ENCODE data around the gene CPXM2. TPM values are rescaled to one million over a fixed set of nuclear protein-coding genes. Genes with fewer than 3 reads are reported as not detected.
"Not testable (repeated sequence)": the region's sequence is repeated elsewhere in the genome, so short reads cannot be mapped to it uniquely, and the experiment has no call there.

CPXM2 gene
- total RNA-seq, 4 donors from 2014 or later = 2.1 to 48.2 (median 17.8) TPM

DNA sequence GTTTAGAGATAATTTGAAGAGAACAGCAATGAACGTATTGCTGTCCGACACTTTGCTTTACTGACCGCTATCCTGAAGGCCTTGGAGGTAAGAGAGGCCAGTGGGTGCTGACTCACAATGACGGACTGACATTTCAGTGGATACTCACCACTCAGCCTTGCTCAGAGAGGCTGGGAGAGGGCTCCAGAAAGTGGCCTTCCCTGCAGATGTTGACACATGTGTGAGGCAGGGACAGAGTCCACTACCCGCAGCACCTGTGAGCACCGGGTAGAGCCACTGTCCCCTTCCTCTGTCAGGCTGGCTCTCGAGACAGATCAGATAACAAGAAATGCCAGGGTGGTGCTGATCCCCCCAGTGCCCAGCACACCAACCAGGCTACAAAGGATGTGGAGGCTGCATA, 150.5 kb downstream of the CPXM2 start:
- H3K4me1 ChIP-seq = no peaks in the 10 kb centered on the region
- DNase-seq = no peak
- no peak overlapping the region for H3K4me3 ChIP-seq
- TF ChIP-seq, protein P1, sequence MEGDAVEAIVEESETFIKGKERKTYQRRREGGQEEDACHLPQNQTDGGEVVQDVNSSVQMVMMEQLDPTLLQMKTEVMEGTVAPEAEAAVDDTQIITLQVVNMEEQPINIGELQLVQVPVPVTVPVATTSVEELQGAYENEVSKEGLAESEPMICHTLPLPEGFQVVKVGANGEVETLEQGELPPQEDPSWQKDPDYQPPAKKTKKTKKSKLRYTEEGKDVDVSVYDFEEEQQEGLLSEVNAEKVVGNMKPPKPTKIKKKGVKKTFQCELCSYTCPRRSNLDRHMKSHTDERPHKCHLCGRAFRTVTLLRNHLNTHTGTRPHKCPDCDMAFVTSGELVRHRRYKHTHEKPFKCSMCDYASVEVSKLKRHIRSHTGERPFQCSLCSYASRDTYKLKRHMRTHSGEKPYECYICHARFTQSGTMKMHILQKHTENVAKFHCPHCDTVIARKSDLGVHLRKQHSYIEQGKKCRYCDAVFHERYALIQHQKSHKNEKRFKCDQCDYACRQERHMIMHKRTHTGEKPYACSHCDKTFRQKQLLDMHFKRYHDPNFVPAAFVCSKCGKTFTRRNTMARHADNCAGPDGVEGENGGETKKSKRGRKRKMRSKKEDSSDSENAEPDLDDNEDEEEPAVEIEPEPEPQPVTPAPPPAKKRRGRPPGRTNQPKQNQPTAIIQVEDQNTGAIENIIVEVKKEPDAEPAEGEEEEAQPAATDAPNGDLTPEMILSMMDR (IDR thresholded peaks at IDR 0.05) = no peak
- TF ChIP-seq POLR2A (IDR thresholded peaks at IDR 0.05) = no peak
- intact Hi-C loops (cut with DNase I; ENCODE audit: low total_unique reads) = no loop called here
- no peak overlapping the region for H3K27ac ChIP-seq
- H3K9me3 ChIP-seq = no peaks in the 10 kb centered on the region
- no peaks in the 10 kb centered on the region for H3K27me3 ChIP-seq
- H3K36me3 ChIP-seq = no peaks in the 10 kb centered on the region

DNA sequence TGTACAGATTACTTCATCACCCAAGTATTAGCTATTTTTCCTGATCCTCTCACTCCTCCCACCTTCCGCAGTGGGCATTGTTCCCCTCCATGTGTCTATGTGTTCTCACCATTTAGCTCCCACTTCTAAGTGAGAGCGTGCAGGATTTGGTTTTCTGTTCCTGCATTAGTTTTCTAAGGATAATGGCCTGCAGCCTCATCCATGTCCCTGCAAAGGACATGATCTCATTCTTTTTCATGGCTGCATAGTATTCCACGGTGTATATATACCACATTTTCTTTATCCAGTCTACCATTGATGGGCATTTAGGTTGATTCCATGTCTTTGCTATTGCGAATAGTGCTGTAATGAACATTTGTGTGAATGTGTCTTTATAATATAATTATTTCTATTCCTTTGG, 154.7 kb downstream of the CPXM2 start:
- intact Hi-C loops (cut with DNase I; ENCODE audit: low total_unique reads); H3K9me3 ChIP-seq; H3K27me3 ChIP-seq; H3K36me3 ChIP-seq; DNase-seq; H3K27ac ChIP-seq; H3K4me3 ChIP-seq; H3K4me1 ChIP-seq: not testable (repeated sequence)

GRCh38 chr10:123729523-123729922, 162.1 kb downstream of the CPXM2 start:
- Histone ChIP-seq H3K4me3 (no peak overlapping the region), H3K9me3 (no peaks in the 10 kb centered on the region), H3K27ac (no peak overlapping the region), H3K36me3 (no peaks in the 10 kb centered on the region), H3K27me3 (no peaks in the 10 kb centered on the region), H3K4me1 (no peaks in the 10 kb centered on the region)
- no peak for DNase-seq
- intact Hi-C loops (cut with DNase I; ENCODE audit: low total_unique reads) = no loop called here
- no peak for TF ChIP-seq POLR2A (IDR thresholded peaks at IDR 0.05)
- TF ChIP-seq, protein P1 (IDR thresholded peaks at IDR 0.05) = no peak

DNA sequence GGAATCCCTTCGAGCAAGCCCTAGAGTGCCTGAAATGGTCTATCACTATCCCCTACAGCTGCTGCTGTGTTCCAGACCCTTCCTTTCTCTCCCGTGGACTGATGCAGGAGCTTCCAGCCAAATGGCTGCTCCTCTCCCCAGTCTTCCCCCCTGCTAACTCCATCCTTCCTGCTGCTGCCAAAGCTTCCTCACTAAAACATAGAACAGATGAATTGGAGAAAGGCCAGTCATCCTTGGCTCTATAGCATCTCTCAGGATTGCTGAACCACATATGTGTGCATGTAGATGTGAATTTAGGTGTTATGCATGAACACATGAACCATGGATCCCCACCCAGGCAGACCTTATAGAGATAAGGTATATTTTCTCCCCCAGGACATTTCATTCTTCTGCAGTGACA, 164.8 kb downstream of the CPXM2 start:
- TF ChIP-seq, protein P1 (IDR thresholded peaks at IDR 0.05) = no peak
- no peak for TF ChIP-seq POLR2A (IDR thresholded peaks at IDR 0.05)
- Histone ChIP-seq H3K36me3 (no peaks in the 10 kb centered on the region), H3K4me1 (no peaks in the 10 kb centered on the region), H3K27me3 (no peaks in the 10 kb centered on the region), H3K9me3 (no peaks in the 10 kb centered on the region), H3K27ac (no peak overlapping the region), H3K4me3 (no peak overlapping the region)
- no peak for DNase-seq
- intact Hi-C loops (cut with DNase I; ENCODE audit: low total_unique reads) = no loop called here

DNA sequence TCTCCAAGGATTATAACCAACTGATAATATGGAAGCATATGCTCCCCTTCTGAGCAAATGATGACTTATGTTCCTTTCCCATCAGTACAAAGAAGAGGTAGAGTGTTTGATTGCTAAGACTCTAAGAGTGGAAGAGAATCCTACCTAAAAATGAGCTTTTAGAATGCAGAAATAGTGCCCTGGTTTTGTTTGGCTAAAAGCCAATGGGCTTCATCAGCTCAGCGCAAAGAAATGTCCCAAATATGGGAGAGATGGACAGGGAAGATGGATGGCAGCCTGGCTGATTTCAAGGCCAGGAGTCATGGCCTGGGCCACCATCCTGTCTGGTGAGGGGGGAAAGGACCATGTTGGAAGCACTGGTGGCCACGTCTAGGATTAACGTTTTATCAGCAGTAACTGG, 165.2 kb downstream of the CPXM2 start:
- Histone ChIP-seq H3K27ac (no peak overlapping the region), H3K4me1 (no peaks in the 10 kb centered on the region), H3K27me3 (no peaks in the 10 kb centered on the region), H3K4me3 (no peak overlapping the region), H3K9me3 (no peaks in the 10 kb centered on the region), H3K36me3 (no peaks in the 10 kb centered on the region)
- DNase-seq = no peak
- intact Hi-C loops (cut with DNase I; ENCODE audit: low total_unique reads) = no loop called here
- TF ChIP-seq POLR2A (IDR thresholded peaks at IDR 0.05) = no peak
- TF ChIP-seq, protein P1 (IDR thresholded peaks at IDR 0.05) = no peak

GRCh38 chr10:123724747-123725146, 166.9 kb downstream of the CPXM2 start:
- no peaks in the 10 kb centered on the region for H3K4me1 ChIP-seq
- intact Hi-C loops (cut with DNase I; ENCODE audit: low total_unique reads) = no loop called here
- DNase-seq = no peak

More at GRCh38 chr10:123724747-123725146, 166.9 kb downstream of the CPXM2 start:
- Histone ChIP-seq H3K4me3 (no peak overlapping the region), H3K27ac (no peak overlapping the region), H3K36me3 (no peaks in the 10 kb centered on the region), H3K27me3 (no peaks in the 10 kb centered on the region), H3K9me3 (no peaks in the 10 kb centered on the region)
- TF ChIP-seq, protein P1 (IDR thresholded peaks at IDR 0.05) = no peak
- TF ChIP-seq POLR2A (IDR thresholded peaks at IDR 0.05) = no peak

Data from uterus (tissue), 4 donors.